Neuronal stem cell (in vitro differentiated cells): ENCODE data around the gene ZMIZ1.
A peak's percentile ranks its signal among the peaks of the same experiment; 100 is the strongest.

ENCODE experiments used
- DNase-seq: peaks from one replicate; pipeline ENCODE4 v3.0.0-alpha.2; 2013; ENCODE audit warnings: low spot score
- H2AFZ ChIP-seq: one replicate; pipeline ENCODE4 v1.6.1; 2013; ENCODE audit warnings: mild to moderate bottlenecking, low read length, inconsistent platforms
- H2AK5ac ChIP-seq: 2 replicates; pipeline ENCODE4 v1.6.1; 2013; ENCODE audit warnings: low read depth, mild to moderate bottlenecking, inconsistent platforms, low read length, moderate library complexity, mixed read lengths
- H2BK120ac ChIP-seq: 2 replicates; pipeline ENCODE4 v1.6.1; 2013; ENCODE audit warnings: low read depth, mild to moderate bottlenecking, inconsistent platforms, low read length, moderate library complexity, mixed read lengths
- H2BK12ac ChIP-seq: one replicate; pipeline ENCODE4 v1.6.1; 2013; ENCODE audit warnings: low read length, inconsistent platforms
- H2BK15ac ChIP-seq: 2 replicates; pipeline ENCODE4 v1.6.1; 2013; ENCODE audit warnings: mild to moderate bottlenecking, low read length, inconsistent platforms, mixed read lengths
- H2BK5ac ChIP-seq: one replicate; pipeline ENCODE4 v1.6.1; 2013; ENCODE audit warnings: inconsistent platforms, mild to moderate bottlenecking, low read length, moderate library complexity
- H3K14ac ChIP-seq: one replicate; pipeline ENCODE4 v1.6.1; 2013; ENCODE audit warnings: low read length, inconsistent platforms
- H3K18ac ChIP-seq: 2 replicates; pipeline ENCODE4 v1.6.1; 2013; ENCODE audit warnings: low read length, inconsistent platforms
- H3K23ac ChIP-seq: 2 replicates; pipeline ENCODE4 v1.6.1; 2013; ENCODE audit warnings: low read depth, mild to moderate bottlenecking, mixed read lengths, low read length, inconsistent platforms; ENCODE audit not compliant: poor library complexity
- H3K27ac ChIP-seq: replicated peaks from 3 replicates; pipeline ENCODE4 v1.5.1; 2013; ENCODE audit warnings: low read length, inconsistent platforms
- H3K27me3 ChIP-seq, 3 experiments: 2 replicates each; pipeline ENCODE4 v1.6.1; 2013; ENCODE audit warnings: low read length in 3 of 3, mild to moderate bottlenecking in 2 of 3, inconsistent platforms in 1 of 3, low read depth in 1 of 3, mixed read lengths in 1 of 3, moderate library complexity in 1 of 3; ENCODE audit not compliant: control insufficient read depth in 3 of 3, insufficient read depth in 3 of 3
- H3K36me3 ChIP-seq, 2 donors: replicated peaks in 1 of 2; 2 replicates each; pipeline ENCODE4 v1.6.1; 2013; ENCODE audit warnings: low read length in 2 of 2; ENCODE audit not compliant: control insufficient read depth in 2 of 2, insufficient read depth in 2 of 2
- H3K4ac ChIP-seq: 2 replicates; pipeline ENCODE4 v1.6.1; 2013; ENCODE audit warnings: inconsistent platforms, mild to moderate bottlenecking, low read length, moderate library complexity
- H3K4me1 ChIP-seq, 2 donors: 1 replicate in 1 of 2; 2 replicates in 1 of 2; pipeline ENCODE4 v1.6.1; 2013; ENCODE audit warnings: low read length in 2 of 2, low read depth in 1 of 2; ENCODE audit not compliant: control insufficient read depth in 2 of 2, insufficient read depth in 1 of 2
- H3K4me2 ChIP-seq: one replicate; pipeline ENCODE4 v1.6.1; 2013; ENCODE audit warnings: mild to moderate bottlenecking, low read length, inconsistent platforms; ENCODE audit not compliant: insufficient read depth, poor library complexity, severe bottlenecking
- H3K4me3 ChIP-seq, 2 donors: 2 replicates each; pipeline ENCODE4 v1.5.1; 2013; ENCODE audit warnings: low read length in 2 of 2, mild to moderate bottlenecking in 2 of 2, inconsistent platforms in 1 of 2, moderate library complexity in 1 of 2
- H3K79me1 ChIP-seq: one replicate; pipeline ENCODE4 v1.6.1; 2013; ENCODE audit warnings: low read depth, mild to moderate bottlenecking, inconsistent platforms, low read length, moderate library complexity
- H3K9ac ChIP-seq: one replicate; pipeline ENCODE4 v1.6.1; 2013; ENCODE audit warnings: mild to moderate bottlenecking, low read depth, low read length, inconsistent platforms; ENCODE audit not compliant: poor library complexity
- H3K9me3 ChIP-seq, 2 donors: replicated peaks in 1 of 2; 2 replicates each; pipeline versions ENCODE3 to v1.6.1; 2013; ENCODE audit warnings: low read length in 2 of 2, mild to moderate bottlenecking in 2 of 2, inconsistent platforms in 1 of 2, low read depth in 1 of 2, mixed read lengths in 1 of 2, moderate library complexity in 1 of 2; ENCODE audit not compliant: control insufficient read depth in 2 of 2, insufficient read depth in 1 of 2
- H4K8ac ChIP-seq: one replicate; pipeline ENCODE4 v1.6.1; 2013; ENCODE audit warnings: low read depth, mild to moderate bottlenecking, inconsistent platforms, low read length, moderate library complexity
- H4K91ac ChIP-seq: one replicate; pipeline ENCODE4 v1.6.1; 2013; ENCODE audit warnings: low read length, low read depth, mild to moderate bottlenecking, inconsistent platforms; ENCODE audit not compliant: poor library complexity
- WGBS, 2 donors: extraction: QIAGEN DNeasy Blood & Tissue Kit; methylation state at CpG; one replicate each; pipeline ENCODE4 v1.1.7; 2013; ENCODE audit warnings: missing lambda C conversion rate in 2 of 2, mixed read lengths in 1 of 2; ENCODE audit not compliant: insufficient read length in 2 of 2, insufficient replicate concordance in 1 of 2; ENCODE audit errors: extremely low coverage in 2 of 2; 5-methylcytosine and 5-hydroxymethylcytosine counted together

Gene ZMIZ1

DNA sequence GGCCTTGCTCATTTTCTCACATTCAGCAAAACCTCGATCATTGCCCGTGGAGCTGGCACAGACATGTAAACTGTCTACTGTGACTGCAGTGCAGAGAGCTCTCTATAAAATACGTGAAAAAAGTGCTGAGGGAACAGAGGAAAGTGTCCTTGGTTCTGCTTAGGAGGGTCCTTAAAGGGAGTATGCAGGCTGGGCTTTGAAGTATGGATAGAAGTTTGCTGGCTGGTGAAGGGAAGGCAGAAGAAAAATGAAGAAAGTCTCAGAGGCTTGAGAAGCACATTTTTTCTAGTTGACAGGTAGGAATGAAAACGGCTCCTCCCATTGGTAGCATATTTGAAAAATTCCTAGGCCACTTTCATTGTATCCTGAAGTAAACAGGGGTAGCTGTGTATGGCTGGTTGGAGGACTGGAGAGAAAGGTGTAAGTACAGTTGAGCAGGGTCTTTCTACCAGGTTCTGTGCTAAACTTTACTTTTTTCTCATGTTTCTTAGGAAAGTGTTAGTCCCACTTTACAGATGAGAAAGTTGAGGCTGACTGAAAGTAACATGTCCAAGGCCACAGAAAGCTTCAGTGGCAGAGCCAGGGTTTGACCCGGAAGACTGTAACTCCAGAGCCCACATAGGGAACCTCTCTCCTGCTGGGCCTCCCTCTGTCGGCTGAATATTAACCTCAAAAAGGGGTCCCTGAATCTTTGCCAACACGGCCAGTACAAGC, 215.5 kb downstream of the ZMIZ1 start:
- H2AK5ac ChIP-seq, result no peak overlapping the region
- H3K79me1 ChIP-seq, result peaks cover 2% of the 10 kb centered on the region
- H2AFZ ChIP-seq, result no peak overlapping the region
- H2BK15ac ChIP-seq, result no peak overlapping the region
- H3K4me2 ChIP-seq, result no peak overlapping the region
- H2BK120ac ChIP-seq, result no peak overlapping the region
- H3K14ac ChIP-seq, result no peak overlapping the region
- peaks cover 18 to 97% of the 10 kb centered on the region in 2 donors for H3K36me3 ChIP-seq
- peaks cover 4% of the 10 kb centered on the region in 2 donors for H3K4me1 ChIP-seq
- no peak overlapping the region for H3K18ac ChIP-seq
- H2BK12ac ChIP-seq, result no peak overlapping the region
- H4K8ac ChIP-seq, result no peak overlapping the region
- no peaks in the 10 kb centered on the region for H3K27me3 ChIP-seq
- no peak overlapping the region for H3K27ac ChIP-seq
- no CpG with 5 or more reads among the region's 7 CpGs for WGBS, 2 donors
- H2BK5ac ChIP-seq, result no peak overlapping the region
- no peak overlapping the region for H3K9ac ChIP-seq
- H4K91ac ChIP-seq, result no peak overlapping the region
- H3K23ac ChIP-seq, result no peak overlapping the region
- no peak overlapping the region for H3K4ac ChIP-seq
- DNase-seq, result no peak
- H3K9me3 ChIP-seq, result no peaks in the 10 kb centered on the region
- no peak overlapping the region for H3K4me3 ChIP-seq

DNA sequence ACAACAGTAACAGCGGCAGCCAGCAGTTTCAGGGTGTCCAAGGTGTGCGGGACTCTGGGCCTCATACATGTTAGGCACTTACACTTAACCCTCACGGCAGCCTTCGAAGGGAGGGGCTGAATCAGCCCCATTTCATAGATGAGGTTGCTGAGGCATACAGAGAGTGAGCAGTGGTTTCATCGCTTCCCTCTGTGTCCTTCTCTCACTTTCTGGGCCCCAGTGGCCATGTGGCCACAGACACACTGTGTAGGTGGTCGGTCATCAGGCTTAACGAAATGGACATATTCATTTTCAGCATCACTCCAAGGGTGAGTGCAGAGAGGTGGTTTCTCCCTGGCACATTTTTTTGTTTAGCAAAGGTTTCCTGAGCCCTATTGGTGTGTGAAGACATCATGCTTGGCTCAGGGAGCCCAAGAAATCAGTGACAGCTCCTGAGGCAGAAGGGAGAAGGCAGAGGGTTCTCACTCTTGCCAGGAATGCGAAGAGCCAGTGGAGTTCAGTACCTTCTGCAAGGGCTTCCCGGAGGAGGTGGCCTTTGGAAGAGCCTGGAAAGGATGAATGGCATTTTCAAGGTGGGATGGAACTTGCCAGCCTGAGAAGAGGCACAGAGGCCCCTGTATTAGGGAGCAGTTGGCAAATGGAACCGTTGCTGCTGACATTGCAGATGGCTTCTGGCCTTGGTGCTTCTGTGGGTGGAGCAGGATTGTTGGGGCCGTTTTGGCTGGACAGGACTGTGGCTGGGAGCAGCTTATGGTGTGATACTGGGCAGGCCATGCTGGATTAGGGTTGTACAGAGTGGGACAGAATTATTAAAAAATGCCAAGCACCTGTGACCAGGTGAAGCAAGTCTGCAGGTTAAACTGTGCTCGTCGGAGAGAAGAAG, 216.8 kb downstream of the ZMIZ1 start:
- Histone ChIP-seq H3K9me3 (no peaks in the 10 kb centered on the region), H3K23ac (no peak overlapping the region), H3K27me3 (no peaks in the 10 kb centered on the region), H3K14ac (no peak overlapping the region), H4K8ac (no peak overlapping the region), H2BK15ac (no peak overlapping the region), H2AFZ (no peak overlapping the region), H3K4me2 (no peak overlapping the region), H3K4ac (no peak overlapping the region), H3K18ac (no peak overlapping the region), H2BK120ac (no peak overlapping the region), H2BK5ac (no peak overlapping the region), H3K79me1 (peaks cover 2% of the 10 kb centered on the region), H3K4me3 (no peak overlapping the region), H2BK12ac (no peak overlapping the region), H4K91ac (no peak overlapping the region), H3K9ac (no peak overlapping the region), H3K36me3 (peaks cover 27 to 100% of the 10 kb centered on the region in 2 donors), H3K27ac (no peak overlapping the region), H3K4me1 (peaks cover 4% of the 10 kb centered on the region in 2 donors), H2AK5ac (no peak overlapping the region)
- WGBS, 2 donors, result no CpG with 5 or more reads among the region's 13 CpGs
- no peak for DNase-seq

DNA sequence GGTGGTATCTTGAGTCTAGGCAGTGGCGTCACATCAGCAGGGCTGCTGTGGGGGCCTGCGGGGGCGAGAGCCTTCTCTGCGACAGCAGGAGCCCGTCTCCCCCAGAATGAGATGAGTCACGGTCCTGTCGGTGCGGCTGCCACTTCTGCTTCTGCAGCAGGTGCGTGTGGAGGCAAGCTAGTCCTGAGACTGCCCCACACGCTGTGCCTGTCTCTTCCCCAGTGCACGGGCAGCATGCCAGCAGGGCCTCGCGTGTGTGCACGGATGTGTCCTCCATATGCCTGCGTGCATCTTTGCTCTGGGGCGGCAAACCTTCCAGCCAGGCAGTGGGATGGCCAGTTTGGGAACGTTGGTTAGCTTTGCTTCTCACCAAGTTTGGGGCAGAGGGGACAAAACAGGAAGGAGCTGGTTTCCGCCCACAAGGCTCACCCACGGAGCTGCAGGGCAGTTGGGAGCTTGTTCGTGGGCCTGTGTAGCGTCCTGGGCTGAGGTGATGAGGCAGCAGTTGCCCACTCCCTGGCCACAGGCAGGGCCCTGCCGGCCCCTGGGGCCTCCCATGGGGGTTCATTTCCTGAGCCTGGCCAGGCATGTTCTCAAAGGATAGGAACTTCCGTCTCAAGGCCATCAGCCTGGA, 217.7 kb downstream of the ZMIZ1 start:
- Histone ChIP-seq H3K18ac (peak overlapping the region; percentile 40), H2BK15ac (no peak overlapping the region), H3K9me3 (no peaks in the 10 kb centered on the region), H3K4me2 (no peak overlapping the region), H3K14ac (no peak overlapping the region), H3K4me3 (no peak overlapping the region), H3K79me1 (peaks cover 2% of the 10 kb centered on the region), H3K27me3 (no peaks in the 10 kb centered on the region), H3K4ac (no peak overlapping the region), H2BK5ac (no peak overlapping the region), H3K4me1 (peaks cover 4% of the 10 kb centered on the region in 2 donors), H2BK120ac (no peak overlapping the region), H4K8ac (no peak overlapping the region), H4K91ac (no peak overlapping the region), H3K9ac (peak overlapping the region; percentile 67), H3K36me3 (peaks cover 31 to 100% of the 10 kb centered on the region in 2 donors), H3K23ac (no peak overlapping the region), H2BK12ac (peak overlapping the region; percentile 17), H2AK5ac (no peak overlapping the region), H3K27ac (no peak overlapping the region), H2AFZ (no peak overlapping the region)
- no CpG with 5 or more reads among the region's 23 CpGs for WGBS, 2 donors
- DNase-seq, result no peak
